Neural progenitor cell (in vitro differentiated cells): ENCODE results near the gene PDE6B. TPM values are rescaled to one million over a fixed set of nuclear protein-coding genes. Genes with fewer than 3 reads are reported as not detected.
A peak's percentile ranks its signal among the peaks of the same experiment; 100 is the strongest.
"Not testable (repeated sequence)": the region's sequence is repeated elsewhere in the genome, so short reads cannot be mapped to it uniquely, and the experiment has no call there.

Experiments
- DNase-seq: peaks from one replicate; pipeline ENCODE4 v3.0.0-alpha.2; 2016; ENCODE audit warnings: low spot score
- H2AFZ ChIP-seq: fragments of 200-600 bp; sonication (generic); replicated peaks from 2 replicates; pipeline ENCODE4 v1.6.1; 2016; ENCODE audit warnings: antibody characterized with exemption
- H3F3A ChIP-seq: fragments of 200-600 bp; sonication (generic); 2 replicates; pipeline ENCODE4 v1.6.1; 2016; ENCODE audit warnings: antibody characterized with exemption, low read depth
- H3K27ac ChIP-seq: fragments of 200-600 bp; sonication (generic); 2 replicates; pipeline ENCODE4 v1.5.1; 2016; ENCODE audit warnings: mild to moderate bottlenecking
- H3K27me3 ChIP-seq: fragments of 200-600 bp; sonication (generic); 2 replicates; pipeline ENCODE4 v1.6.1; 2016; ENCODE audit warnings: mild to moderate bottlenecking, moderate library complexity
- H3K36me3 ChIP-seq: fragments of 200-600 bp; sonication (generic); 2 replicates; pipeline ENCODE4 v1.5.1; 2016
- H3K4me1 ChIP-seq: fragments of 200-600 bp; sonication (generic); 2 replicates; pipeline ENCODE4 v1.6.1; 2016; ENCODE audit warnings: mixed run types
- H3K4me2 ChIP-seq: fragments of 200-600 bp; sonication (generic); 2 replicates; pipeline ENCODE4 v1.6.1; 2016
- H3K4me3 ChIP-seq: fragments of 200-600 bp; sonication (generic); 2 replicates; pipeline ENCODE4 v1.5.1; 2016
- H3K79me2 ChIP-seq: fragments of 200-600 bp; sonication (generic); 2 replicates; pipeline ENCODE4 v1.6.1; 2016; ENCODE audit warnings: low read depth
- H3K9ac ChIP-seq: fragments of 200-600 bp; sonication (generic); 2 replicates; pipeline ENCODE4 v1.6.1; 2016
- H3K9me3 ChIP-seq: fragments of 200-600 bp; sonication (generic); 2 replicates; pipeline ENCODE4 v1.5.1; 2016; ENCODE audit warnings: low read depth
- H4K20me1 ChIP-seq: fragments of 200-600 bp; sonication (generic); 2 replicates; pipeline ENCODE4 v1.6.1; 2016; ENCODE audit warnings: low read depth
- H3K27ac Mint-ChIP-seq: 3 replicates; pipeline ENCODE4 v1.8.0; 2021; ENCODE audit warnings: mixed read lengths
- H3K27me3 Mint-ChIP-seq: 2 replicates; pipeline ENCODE4 v1.8.0; 2022; ENCODE audit warnings: low read depth, mild to moderate bottlenecking, inconsistent platforms, moderate library complexity, mixed read lengths; ENCODE audit not compliant: insufficient read depth
- H3K36me3 Mint-ChIP-seq: 3 replicates; pipeline ENCODE4 v1.8.0; 2021; ENCODE audit warnings: mixed read lengths
- H3K4me1 Mint-ChIP-seq: 3 replicates; pipeline ENCODE4 v1.8.0; 2021; ENCODE audit warnings: mixed read lengths
- H3K4me3 Mint-ChIP-seq: 3 replicates; pipeline ENCODE4 v1.8.0; 2021; ENCODE audit warnings: mild to moderate bottlenecking, moderate library complexity, mixed read lengths
- H3K9me3 Mint-ChIP-seq: 3 replicates; pipeline ENCODE4 v1.8.0; 2020; ENCODE audit warnings: mixed read lengths
- EZH2 ChIP-seq: fragments of 200-600 bp; sonication (generic); IDR thresholded peaks from 2 replicates; pipeline ENCODE4 v1.6.1; 2017; ENCODE audit warnings: antibody characterized with exemption, mild to moderate bottlenecking, moderate library complexity
- EZH2phosphoT487 ChIP-seq: fragments of 200-600 bp; sonication (generic); IDR thresholded peaks from 2 replicates; pipeline ENCODE4 v1.6.1; 2017; ENCODE audit warnings: antibody characterized with exemption
- total RNA-seq: library from RNA; depleted of rRNA; stranded (reverse); fragments of >200 nt; gene quantifications from 2 replicates; pipeline ENCODE4 v1.2.3, GENCODE V29; 2015; ENCODE audit warnings: low replicate concordance
- TF ChIP-seq, protein P1 (sequence below): fragments of 200-600 bp; sonication (generic); IDR thresholded peaks from 2 replicates; pipeline ENCODE4 v1.5.1; 2017; ENCODE audit warnings: antibody characterized with exemption, mild to moderate bottlenecking

PDE6B gene
- total RNA-seq, 1 donor from 2014 or later, result 4.3 TPM

- Histone ChIP-seq H3K9ac (no peak overlapping the region), H3K4me3 (no peak overlapping the region), H3K27me3 (no peaks in the 10 kb centered on the region), H3K36me3 (no peaks in the 10 kb centered on the region), H2AFZ (no peak overlapping the region), H3K79me2 (no peaks in the 10 kb centered on the region), H3K9me3 (no peaks in the 10 kb centered on the region), H3K4me1 (no peaks in the 10 kb centered on the region), H3F3A (no peaks in the 10 kb centered on the region), H3K27ac (no peak overlapping the region), H3K4me2 (no peak overlapping the region), H4K20me1 (no peaks in the 10 kb centered on the region)
- no peak for DNase-seq
- Mint-ChIP-seq H3K36me3 (peaks cover 3% of the 10 kb centered on the region), H3K4me1 (peaks cover 11% of the 10 kb centered on the region), H3K27ac (no peak overlapping the region), H3K9me3 (peaks cover 16% of the 10 kb centered on the region), H3K27me3 (peaks cover 13% of the 10 kb centered on the region), H3K4me3 (no peak overlapping the region)
- TF ChIP-seq, protein P1, sequence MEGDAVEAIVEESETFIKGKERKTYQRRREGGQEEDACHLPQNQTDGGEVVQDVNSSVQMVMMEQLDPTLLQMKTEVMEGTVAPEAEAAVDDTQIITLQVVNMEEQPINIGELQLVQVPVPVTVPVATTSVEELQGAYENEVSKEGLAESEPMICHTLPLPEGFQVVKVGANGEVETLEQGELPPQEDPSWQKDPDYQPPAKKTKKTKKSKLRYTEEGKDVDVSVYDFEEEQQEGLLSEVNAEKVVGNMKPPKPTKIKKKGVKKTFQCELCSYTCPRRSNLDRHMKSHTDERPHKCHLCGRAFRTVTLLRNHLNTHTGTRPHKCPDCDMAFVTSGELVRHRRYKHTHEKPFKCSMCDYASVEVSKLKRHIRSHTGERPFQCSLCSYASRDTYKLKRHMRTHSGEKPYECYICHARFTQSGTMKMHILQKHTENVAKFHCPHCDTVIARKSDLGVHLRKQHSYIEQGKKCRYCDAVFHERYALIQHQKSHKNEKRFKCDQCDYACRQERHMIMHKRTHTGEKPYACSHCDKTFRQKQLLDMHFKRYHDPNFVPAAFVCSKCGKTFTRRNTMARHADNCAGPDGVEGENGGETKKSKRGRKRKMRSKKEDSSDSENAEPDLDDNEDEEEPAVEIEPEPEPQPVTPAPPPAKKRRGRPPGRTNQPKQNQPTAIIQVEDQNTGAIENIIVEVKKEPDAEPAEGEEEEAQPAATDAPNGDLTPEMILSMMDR, result no peak
- no peak for TF ChIP-seq EZH2phosphoT487
- no peak for TF ChIP-seq EZH2
Measured at GRCh38 chr4:634599-634985, 9.2 kb downstream of the PDE6B start.

- not testable (repeated sequence) for H2AFZ ChIP-seq, H3K4me3 Mint-ChIP-seq
Measured at GRCh38 chr4:635066-635835, 9.9 kb downstream of the PDE6B start.

DNA sequence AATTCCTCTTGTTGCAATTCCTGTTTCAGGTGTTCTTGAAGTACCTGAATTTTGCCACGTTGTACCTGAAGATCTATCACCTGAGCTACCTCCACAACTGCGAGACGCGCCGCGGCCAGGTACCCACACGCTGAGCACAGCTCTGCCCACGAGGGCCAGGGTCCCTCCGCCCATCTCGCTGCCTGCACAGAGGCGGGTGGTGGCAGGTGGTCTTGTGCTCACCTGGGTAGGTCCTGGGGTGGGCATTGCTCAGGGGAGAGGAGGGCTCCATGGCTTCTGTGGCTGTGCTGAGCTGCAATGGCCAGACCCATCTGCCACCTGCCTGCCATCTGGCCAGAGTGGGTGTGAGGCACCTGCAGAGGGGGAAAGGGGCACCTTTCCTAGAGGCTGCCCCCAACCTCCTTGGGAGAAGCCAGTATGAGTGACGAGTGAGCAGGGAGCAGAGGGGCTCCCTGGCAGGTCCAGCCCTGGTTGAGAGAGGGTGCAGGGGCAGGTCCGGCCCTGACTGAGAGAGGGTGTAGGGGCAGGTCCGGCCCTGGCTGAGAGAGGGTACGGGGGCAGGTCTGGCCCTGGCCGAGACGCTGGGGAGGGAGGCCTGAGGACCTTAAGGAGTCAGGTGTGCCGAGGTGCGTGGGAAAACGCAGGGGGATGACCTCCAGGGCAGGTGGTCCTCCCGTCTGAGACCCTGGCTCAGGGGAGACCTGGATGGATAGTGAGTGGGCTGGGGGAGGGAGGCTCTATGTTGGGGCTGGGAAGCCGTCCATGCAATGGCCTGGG is 10.7 kb downstream of the PDE6B start:
- no peaks in the 10 kb centered on the region for H4K20me1 ChIP-seq
- H3K4me1 ChIP-seq, result no peaks in the 10 kb centered on the region
- H3K4me2 ChIP-seq, result no peak overlapping the region
- Mint-ChIP-seq H3K4me1 (peaks cover 11% of the 10 kb centered on the region), H3K27ac (no peak overlapping the region), H3K9me3 (peaks cover 14% of the 10 kb centered on the region), H3K4me3 (no peak overlapping the region), H3K36me3 (peaks cover 3% of the 10 kb centered on the region), H3K27me3 (peaks cover 8% of the 10 kb centered on the region)
- no peak overlapping the region for H3K27ac ChIP-seq
- H3K79me2 ChIP-seq, result no peaks in the 10 kb centered on the region
- no peaks in the 10 kb centered on the region for H3K9me3 ChIP-seq
- peak; percentile 1 for DNase-seq
- H3K27me3 ChIP-seq, result no peaks in the 10 kb centered on the region
- no peak overlapping the region for H3K4me3 ChIP-seq
- H2AFZ ChIP-seq, result no peak overlapping the region
- no peak overlapping the region for H3K9ac ChIP-seq
- H3K36me3 ChIP-seq, result no peaks in the 10 kb centered on the region
- H3F3A ChIP-seq, result no peaks in the 10 kb centered on the region
- TF ChIP-seq, protein P1, result no peak
- TF ChIP-seq EZH2, result no peak
- no peak for TF ChIP-seq EZH2phosphoT487

More at GRCh38 chr4:635066-635835, 9.9 kb downstream of the PDE6B start:
- not testable (repeated sequence) for H3K4me3 ChIP-seq, H3K9me3 ChIP-seq, H3K27me3 ChIP-seq, H3K36me3 ChIP-seq, H3K27ac Mint-ChIP-seq, H3F3A ChIP-seq, H3K27ac ChIP-seq, H3K4me2 ChIP-seq, H4K20me1 ChIP-seq, H3K9ac ChIP-seq, H3K4me1 ChIP-seq, H3K79me2 ChIP-seq, H3K36me3 Mint-ChIP-seq, H3K27me3 Mint-ChIP-seq
- peak; percentile 0 for DNase-seq
- peaks cover 11% of the 10 kb centered on the region for H3K4me1 Mint-ChIP-seq
- H3K9me3 Mint-ChIP-seq, result peaks cover 14% of the 10 kb centered on the region
